HG03025 (cell line): ENCODE results near the gene GEMIN5.
"Not testable (repeated sequence)": the region's sequence is repeated elsewhere in the genome, so short reads cannot be mapped to it uniquely, and the experiment has no call there.

Source experiments
- ATAC-seq: cut with Tn5 transposase; IDR thresholded peaks from one replicate; pipeline ENCODE4 v1.9.1; 2021; ENCODE audit warnings: mild to moderate bottlenecking, moderate library complexity; ENCODE audit not compliant: unreplicated experiment, low FRiP score

The GEMIN5 gene

GRCh38 chr5:154945695-154946301, 7.8 kb upstream of the GEMIN5 start:
- ATAC-seq: no peak

DNA sequence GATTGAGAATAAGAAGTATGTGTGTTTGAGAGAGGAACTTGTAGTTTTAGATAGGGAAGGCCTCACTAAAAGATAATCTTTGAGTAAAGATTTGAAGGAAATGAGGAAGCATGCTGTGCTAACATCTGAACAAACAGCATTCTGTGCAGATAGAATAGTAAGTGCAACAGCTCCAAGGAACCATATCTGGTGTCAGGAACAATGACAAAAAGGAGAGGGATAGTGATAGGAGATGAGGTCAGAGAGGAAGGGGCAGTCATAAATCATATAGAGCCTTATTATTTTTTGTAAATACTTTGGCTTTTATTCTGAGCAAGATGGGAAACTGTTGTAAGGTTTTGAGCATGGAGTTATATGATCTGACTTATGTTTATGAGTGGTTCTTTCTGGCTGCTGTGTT, 6.7 kb upstream of the GEMIN5 start:
- ATAC-seq: no peak

- ATAC-seq: no peak
Measured at GRCh38 chr5:154943527-154943926, 5.5 kb upstream of the GEMIN5 start.

DNA sequence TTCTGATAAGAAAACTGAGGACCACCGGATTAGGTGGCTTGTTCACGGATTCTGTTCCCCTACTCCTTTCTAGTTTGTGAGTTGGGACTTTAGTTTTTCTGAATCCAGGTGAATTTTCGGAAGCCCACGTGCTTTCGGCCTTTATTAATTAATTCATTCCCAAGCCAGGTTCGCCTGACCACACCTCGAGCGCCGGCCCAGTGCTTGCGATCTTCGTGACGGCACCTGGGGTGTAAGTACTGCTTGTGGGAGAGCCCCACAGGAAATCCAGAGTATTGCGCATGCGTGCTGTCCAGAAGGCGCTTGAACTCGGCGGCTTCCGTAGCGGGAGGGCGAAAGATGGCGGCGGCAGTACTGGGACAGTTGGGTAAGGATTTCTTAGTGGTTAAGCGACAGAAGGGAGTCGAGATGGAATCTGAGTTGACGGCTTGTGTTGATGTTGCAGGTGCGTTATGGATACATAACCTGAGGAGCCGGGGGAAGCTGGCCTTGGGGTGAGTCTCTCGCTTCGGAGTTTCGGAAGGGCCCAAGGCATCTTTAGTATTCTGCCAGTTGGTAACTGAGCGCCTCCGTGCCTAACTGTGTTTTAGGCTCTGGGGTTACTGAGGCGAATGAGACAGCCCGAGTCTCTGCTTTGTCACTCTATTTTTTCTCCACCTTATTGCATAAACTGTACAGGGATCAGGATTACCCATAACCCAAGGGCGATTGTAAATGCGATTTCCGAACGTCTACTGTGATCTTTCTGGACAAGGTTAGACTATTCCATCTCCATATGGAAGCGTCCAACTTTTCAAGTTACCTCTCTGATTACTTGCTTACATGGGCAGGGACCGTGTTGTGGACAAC, 3.0 kb upstream of the GEMIN5 start, which contains the start of gene MRPL22:
MRPL22 (plus strand) TSS at position 302 of the 849 bp plus-strand sequence; CDS start at position 340, 38 bp downstream.
- ATAC-seq: peak; percentile 43

DNA sequence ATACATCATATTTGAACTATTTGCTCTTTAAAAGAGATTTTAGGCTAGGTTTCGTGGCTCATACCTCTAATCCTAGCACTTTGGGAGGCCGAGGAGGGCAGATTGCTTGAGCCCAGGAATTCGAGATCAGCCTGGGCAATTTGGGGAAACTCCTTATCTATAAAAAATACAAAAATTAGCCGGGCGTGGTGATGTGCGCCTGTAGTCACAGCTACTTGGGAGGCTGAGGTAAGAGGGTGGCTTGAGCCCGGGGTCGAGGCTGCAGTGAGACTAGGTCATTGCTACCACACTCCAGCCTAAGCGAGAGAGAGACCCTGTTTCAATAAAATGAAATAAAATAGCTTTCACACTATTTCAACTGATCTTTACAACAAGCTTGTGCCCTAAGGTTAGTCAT, 2.4 kb upstream of the GEMIN5 start:
- ATAC-seq: no peak

DNA sequence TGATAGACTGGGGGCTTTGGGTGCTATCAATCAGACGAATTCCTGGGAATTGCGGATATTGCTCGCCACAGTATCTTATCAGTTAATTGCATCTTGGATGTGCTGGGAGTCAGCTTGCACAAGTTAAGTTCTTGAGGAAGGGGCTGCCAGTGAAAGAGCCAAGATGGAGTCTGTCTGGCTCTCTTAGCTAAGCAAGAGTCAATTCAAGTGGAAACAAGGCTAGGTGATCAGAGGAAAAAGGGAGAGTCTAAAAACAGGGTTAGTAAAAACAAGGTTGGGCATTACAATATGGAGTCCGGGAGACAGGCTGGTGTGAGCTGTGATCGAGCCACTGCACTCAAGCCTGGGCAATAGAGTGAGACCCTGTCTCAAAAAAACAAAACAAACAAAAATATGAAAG, 1.4 kb upstream of the GEMIN5 start:
- not testable (repeated sequence) for ATAC-seq

GRCh38 chr5:154937186-154937717, 759 bp downstream of the GEMIN5 start:
- ATAC-seq: no peak

DNA sequence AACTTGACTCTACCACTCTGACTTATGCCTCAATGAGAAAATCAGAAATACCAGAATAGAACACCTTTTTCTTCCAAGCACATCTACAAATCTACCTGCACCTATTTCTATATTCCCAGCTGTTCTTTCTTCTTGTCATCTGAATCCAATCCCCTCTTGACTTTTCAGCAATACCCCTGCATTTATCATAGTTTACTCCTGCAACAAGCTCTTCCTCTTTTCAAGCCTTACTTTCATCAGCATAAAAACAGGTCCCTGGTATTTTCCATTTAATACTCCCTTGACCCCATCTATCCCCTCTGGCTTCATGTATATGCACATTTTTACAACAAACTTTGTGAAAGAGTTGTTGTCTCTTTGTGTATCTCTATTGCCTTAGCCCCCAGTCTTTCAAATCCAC, 3.1 kb downstream of the GEMIN5 start:
- no peak for ATAC-seq

DNA sequence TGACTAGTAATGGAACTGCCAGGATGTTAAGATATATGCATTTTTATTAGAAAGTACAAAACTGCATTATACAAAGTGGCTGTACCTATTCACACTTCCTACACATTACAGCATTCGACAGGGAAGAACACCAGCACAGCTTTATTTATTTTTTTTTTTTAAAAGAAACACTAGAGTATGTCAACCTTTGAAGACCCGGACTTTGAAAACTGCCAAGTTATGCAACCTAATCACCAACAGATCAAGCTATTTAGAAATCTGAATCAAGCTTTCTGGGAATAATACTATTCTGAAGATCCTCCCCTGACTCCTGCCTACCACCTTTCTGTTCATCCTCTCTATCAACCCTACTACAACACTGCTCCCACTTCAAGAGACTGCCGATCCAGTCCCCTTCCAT, 4.5 kb downstream of the GEMIN5 start:
- ATAC-seq: no peak

DNA sequence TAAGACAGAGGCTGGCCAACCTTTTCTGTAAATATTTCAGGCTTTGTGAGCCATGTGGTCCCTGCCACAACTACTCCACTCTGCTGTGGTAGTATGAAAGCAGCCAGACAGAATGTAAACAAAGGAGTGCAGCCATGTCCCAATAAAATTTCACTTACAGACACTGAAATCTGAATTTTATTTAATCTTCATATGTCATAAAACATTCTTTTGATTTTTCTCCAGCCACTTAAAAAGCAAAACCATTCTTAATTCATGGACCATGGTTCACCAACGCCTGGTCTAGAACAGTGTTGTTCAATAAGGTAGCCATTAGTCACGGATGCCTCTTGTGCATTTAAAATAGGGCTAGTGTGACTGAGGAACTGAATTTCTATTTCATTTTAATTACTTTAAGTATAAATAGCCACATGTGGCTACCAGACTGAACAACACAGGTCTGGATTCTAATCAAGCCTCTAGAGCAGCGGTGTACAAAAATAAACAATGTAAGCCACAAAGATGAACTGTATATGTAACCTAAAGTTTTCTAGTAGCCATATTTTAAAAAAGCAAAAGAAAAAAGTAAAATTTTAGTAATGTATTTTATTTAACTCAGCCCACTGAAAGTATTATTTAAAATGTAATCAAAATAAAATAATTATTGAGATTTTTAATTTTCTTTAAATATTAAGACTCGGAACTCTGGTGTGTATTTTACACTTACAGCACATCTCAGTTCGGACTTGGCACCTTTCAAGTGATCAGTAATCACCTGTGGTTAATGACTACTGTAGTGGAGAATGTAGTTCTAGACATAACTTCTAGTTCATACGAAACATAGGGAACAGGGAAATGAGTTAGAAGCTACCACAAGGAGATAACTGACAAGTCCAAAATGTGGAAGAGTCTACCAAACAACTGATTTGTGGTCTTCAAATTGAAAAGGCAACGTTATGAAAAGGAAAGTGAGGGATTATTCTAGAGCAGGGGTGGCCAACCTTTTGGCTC, 14.3 kb downstream of the GEMIN5 start:
- ATAC-seq: no peak

GRCh38 chr5:154917757-154918156, 20.3 kb downstream of the GEMIN5 start:
- ATAC-seq: no peak

DNA sequence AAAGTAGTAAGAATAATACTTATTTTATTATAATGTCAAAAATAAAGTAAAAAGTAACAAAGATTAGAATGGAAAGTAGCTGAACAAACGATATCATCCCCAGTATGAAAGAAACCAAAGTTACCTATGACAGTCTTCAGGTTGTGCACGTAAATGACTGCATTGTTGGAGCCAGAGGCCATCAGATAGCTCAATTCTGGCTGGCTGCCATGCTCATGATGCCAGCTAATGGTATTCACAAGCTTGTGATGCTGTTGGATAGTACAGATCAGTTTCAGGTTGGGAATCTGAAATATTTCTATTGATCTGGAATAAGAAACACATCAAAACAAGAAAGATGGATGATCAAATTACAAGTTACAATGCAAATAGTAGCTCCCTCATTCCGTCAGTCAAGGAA, 21.1 kb downstream of the GEMIN5 start:
- no peak for ATAC-seq

- not testable (repeated sequence) for ATAC-seq
Measured at GRCh38 chr5:154905601-154906000, 32.4 kb downstream of the GEMIN5 start.

GRCh38 chr5:154901913-154902312, 36.1 kb downstream of the GEMIN5 start:
- no peak for ATAC-seq

GRCh38 chr5:154901276-154901675, 36.7 kb downstream of the GEMIN5 start:
- no peak for ATAC-seq

- no peak for ATAC-seq
Measured at GRCh38 chr5:154900066-154900465, 37.9 kb downstream of the GEMIN5 start.

- no peak for ATAC-seq
Measured at GRCh38 chr5:154899151-154899816, 38.7 kb downstream of the GEMIN5 start.

DNA sequence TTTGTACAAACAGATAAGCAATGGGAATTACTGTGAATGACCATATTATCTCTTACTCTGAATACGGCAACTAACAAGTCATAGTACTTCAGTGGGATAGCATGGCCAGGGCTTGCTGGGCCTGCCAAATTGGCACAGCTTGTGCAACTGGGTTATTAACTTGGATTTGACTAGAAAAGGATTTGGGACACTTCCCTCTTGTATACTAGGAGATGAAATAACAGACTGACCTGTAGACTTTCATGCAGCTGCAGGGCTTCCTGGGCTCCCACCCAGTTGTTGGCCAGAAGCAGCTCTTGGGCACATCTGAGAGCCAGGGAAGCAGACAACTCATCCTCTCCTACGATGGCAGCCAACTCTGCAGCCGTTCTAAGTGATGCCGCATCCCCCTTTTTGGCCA, 39.8 kb downstream of the GEMIN5 start:
- ATAC-seq: no peak

- no peak for ATAC-seq
Measured at GRCh38 chr5:154896562-154897165, 41.3 kb downstream of the GEMIN5 start.
